ENCODE data around the gene MVK. TPM values are rescaled to one million over a fixed set of nuclear protein-coding genes. Genes with fewer than 3 reads are reported as not detected.

Gene MVK
- total RNA-seq, 2 experiments from 2014 or later = 19.8 to 20.2 TPM

DNA sequence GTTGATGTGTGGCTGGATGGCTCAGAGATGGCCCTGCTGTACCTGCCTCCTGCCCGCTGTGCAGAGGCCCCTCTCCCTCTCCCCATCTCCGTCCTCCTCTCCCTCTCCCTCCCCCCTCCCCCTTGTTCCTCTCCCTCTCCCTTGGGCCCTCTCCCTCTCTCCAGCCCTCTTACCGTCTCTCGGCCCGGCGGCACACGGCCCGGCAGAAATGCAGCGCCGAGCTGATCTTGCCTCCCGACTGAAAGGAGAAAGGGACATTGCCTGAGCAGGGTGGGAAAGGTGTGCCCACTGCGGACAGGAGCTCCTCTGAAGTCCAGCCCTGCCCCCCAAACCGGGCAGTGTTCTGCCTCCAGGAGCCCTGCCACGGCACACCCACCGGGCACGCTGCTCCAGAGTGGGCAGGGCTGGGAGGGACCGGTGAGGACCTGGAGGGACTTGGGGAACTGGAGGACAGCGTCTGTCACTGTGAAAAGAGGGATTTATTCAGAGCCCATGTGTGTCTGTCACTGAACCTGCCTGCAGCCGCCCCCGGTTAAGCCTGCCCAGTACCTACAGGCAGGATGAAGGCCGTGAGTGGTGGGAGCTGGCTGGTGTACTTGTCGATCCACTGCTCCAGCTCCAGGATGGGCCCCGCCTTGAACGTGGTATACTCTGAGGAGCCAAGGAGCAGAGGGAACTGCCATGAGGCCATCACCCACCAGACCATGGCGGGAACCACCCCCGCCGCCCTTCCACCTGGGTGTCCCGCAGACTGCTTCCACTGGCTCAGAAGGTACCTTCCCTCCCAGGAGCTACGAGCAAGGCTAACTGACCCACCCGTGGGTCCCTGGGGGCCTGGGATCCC is 12.5 kb upstream of the MVK start:
- CTCF ChIA-PET = no interaction called here
- peaks cover 8% of the 10 kb centered on the region for H3K9me3 Mint-ChIP-seq

DNA sequence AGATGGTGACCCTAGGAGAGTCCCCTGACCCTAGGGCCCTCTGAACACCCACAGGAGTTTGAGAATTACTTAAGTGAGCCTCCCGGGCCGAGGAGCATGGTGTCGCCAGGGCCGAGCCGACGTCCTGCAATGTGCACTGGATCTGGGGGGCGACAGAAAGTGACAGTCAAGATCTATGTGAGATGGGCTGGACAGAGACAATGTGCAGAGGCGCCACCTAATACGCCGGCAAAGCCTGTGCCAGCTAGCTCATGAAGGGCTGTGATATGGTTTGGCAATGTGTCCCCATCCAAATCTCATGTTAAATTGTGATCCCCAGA is 11.9 kb upstream of the MVK start:
- CTCF ChIA-PET = no interaction called here

More for the DNA sequence above, 12.5 kb upstream of the MVK start:
- no peak overlapping the region for H3K27ac Mint-ChIP-seq
- H3K27me3 Mint-ChIP-seq (ENCODE audit: low read depth) = no peaks in the 10 kb centered on the region
- H3K36me3 Mint-ChIP-seq (ENCODE audit: low read depth) = peaks cover 42% of the 10 kb centered on the region
- no peak for DNase-seq
- no peaks in the 10 kb centered on the region for H3K4me1 Mint-ChIP-seq (ENCODE audit: low read depth)
- intact Hi-C loops (cut with micrococcal nuclease) = no loop called here
- H3K4me3 Mint-ChIP-seq = no peak overlapping the region

DNA sequence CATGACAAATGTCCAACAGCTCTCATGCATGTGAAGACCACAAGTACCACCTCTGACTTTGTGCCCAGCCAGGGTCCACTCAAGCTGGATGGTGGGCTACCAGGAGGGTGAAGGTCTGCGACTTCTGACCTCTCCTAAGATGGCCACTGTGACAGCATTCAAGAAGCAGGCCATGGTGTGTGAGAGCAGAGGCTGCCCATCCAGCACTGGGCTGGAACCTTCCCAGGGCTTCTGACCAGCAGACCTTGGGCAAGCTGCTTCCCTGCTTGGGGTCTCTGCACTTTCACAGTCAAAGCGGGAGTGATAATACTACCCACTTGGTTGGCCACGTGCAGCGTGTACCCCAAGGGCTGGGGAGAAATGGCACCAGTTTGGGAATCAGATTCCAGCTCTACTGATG is 10.7 kb upstream of the MVK start:
- CTCF ChIA-PET = no interaction called here
- no peaks in the 10 kb centered on the region for H3K27me3 Mint-ChIP-seq (ENCODE audit: low read depth)
- intact Hi-C loops (cut with micrococcal nuclease) = no loop called here
- no peak overlapping the region for H3K4me3 Mint-ChIP-seq
- H3K9me3 Mint-ChIP-seq = peaks cover 8% of the 10 kb centered on the region
- H3K4me1 Mint-ChIP-seq (ENCODE audit: low read depth) = no peaks in the 10 kb centered on the region
- DNase-seq = no peak
- H3K27ac Mint-ChIP-seq = no peak overlapping the region
- peaks cover 40% of the 10 kb centered on the region for H3K36me3 Mint-ChIP-seq (ENCODE audit: low read depth)

More for the DNA sequence above, 11.9 kb upstream of the MVK start:
- intact Hi-C loops (cut with micrococcal nuclease) = no loop called here
- Mint-ChIP-seq H3K27me3 (ENCODE audit: low read depth) (no peaks in the 10 kb centered on the region), H3K4me1 (ENCODE audit: low read depth) (no peaks in the 10 kb centered on the region), H3K36me3 (ENCODE audit: low read depth) (peaks cover 40% of the 10 kb centered on the region), H3K9me3 (peaks cover 8% of the 10 kb centered on the region), H3K27ac (no peak overlapping the region), H3K4me3 (no peak overlapping the region)
- DNase-seq = no peak

DNA sequence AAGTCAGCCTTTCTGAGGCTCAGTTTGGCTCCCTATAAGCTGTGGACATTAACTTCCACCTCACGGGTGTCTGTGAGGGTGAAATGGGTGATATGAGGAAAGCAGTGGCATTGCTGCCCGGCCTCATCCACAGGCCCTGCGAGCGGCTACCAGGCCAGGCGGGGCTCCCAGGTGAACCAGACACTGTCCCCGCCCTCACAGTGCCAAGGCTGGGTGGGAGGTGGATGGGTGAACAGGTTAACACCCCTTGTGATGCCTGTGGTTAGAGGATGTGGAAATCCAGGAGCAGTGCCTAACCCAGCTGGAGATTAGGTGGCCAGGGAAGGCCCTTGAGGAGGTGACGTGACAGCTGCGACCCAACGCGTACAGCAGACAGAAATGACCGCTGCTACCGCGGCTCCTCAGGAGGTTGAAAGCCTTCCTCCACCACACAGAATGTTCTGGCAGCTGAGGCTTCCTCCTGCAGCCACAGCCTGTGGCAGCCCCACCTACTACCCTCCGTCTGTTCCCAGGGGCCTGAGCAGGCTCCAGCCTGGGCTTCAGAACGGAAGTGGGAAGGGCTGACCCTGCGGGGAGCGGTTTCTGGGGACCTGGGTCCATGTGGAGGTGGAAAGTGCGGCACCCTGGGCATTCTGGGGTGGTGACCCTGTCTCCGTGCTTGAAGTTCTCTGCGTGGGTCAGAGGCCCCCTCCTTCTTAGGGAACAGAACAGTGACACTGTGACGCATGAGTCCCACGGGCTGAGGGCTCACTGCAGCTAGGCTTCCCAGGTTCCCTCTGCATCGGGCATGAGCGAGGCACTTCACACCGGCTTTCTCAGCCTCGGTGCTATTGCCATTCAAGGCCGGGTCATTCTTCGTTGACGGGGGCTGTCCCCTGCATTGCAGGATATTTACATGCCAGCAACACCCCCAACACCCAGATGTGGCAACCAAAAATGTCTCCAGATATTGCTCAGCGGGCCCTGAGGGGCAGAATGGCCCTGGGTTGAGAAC is 10.0 kb upstream of the MVK start:
- Mint-ChIP-seq H3K27ac (no peak overlapping the region), H3K4me1 (ENCODE audit: low read depth) (no peaks in the 10 kb centered on the region), H3K27me3 (ENCODE audit: low read depth) (no peaks in the 10 kb centered on the region), H3K9me3 (peaks cover 8% of the 10 kb centered on the region), H3K4me3 (no peak overlapping the region), H3K36me3 (ENCODE audit: low read depth) (peaks cover 40% of the 10 kb centered on the region)
- intact Hi-C loops (cut with micrococcal nuclease) = no loop called here
- no peak for DNase-seq
- CTCF ChIA-PET = no interaction called here

DNA sequence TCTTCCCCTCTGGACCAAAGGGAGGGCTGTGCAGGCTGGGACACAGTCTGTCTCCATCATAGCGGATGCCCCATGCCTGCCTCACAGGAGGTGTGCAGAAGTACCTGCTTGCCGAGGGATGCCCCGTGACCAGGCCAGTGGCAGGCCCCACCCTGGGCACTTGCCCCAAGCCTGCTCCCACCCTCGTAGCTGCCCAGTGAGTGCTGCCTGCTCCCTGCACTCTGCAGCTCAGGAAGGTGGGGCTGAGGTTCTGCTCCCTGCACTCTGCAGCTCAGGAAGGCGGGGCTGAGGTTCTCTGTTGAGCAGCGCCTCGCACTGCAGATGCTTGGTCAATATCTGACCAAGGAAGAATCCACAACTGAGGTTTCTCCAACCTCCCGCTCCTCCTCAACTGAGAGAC is 7.2 kb upstream of the MVK start:
- Mint-ChIP-seq H3K36me3 (ENCODE audit: low read depth) (peaks cover 42% of the 10 kb centered on the region), H3K27me3 (ENCODE audit: low read depth) (no peaks in the 10 kb centered on the region), H3K27ac (no peak overlapping the region), H3K9me3 (peaks cover 8% of the 10 kb centered on the region), H3K4me1 (ENCODE audit: low read depth) (no peaks in the 10 kb centered on the region), H3K4me3 (no peak overlapping the region)
- intact Hi-C loops (cut with micrococcal nuclease) = no loop called here
- DNase-seq = no peak
- CTCF ChIA-PET = no interaction called here

DNA sequence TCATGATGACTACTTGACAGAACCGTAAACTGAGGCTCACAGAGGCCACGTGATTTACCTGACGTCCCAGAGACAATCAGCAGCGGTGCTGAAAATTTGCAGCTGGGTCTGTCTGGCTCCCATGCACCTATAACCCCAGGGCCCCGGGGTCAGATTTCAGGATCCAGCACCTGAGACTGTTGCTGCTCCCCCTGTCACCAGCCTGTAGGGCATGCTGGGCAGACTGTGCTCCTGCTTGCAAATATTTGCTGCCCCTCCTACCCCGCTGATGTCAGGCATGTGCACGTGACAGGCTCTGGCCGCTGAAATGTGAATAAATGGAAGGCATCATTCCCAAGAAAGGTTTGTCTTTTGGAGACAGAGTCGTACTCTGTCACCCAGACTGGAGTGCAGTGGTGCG is 6.3 kb upstream of the MVK start:
- Mint-ChIP-seq H3K36me3 (ENCODE audit: low read depth) (peaks cover 36% of the 10 kb centered on the region), H3K27me3 (ENCODE audit: low read depth) (no peaks in the 10 kb centered on the region), H3K27ac (no peak overlapping the region), H3K4me1 (ENCODE audit: low read depth) (peaks cover 4% of the 10 kb centered on the region), H3K9me3 (peaks cover 3% of the 10 kb centered on the region), H3K4me3 (no peak overlapping the region)
- DNase-seq = no peak
- intact Hi-C loops (cut with micrococcal nuclease) = no loop called here
- CTCF ChIA-PET = interaction anchor here (1.4 kb wide), 1 partner anchor 49 kb away, joined by 5 read pairs; no protein-coding TSS in a partner anchor

DNA sequence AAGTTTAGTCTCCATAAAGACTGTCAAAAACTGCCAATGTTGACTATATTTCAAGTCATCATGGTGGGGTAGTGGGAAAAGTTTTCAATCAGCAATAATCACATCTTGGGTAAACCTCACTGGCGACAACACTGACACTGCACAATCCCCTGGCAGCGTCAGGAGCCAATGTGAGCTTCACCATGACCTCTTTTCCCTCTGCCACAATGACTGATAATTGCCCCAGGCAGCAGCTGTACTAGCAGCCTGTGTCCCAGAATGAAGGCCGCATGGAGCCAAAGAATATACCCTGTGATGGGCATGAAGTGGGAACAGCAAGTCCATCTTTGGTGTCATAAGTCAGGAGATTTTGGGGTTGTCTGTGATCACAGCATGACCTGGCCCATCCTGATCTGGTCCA is 5.6 kb upstream of the MVK start:
- DNase-seq = no peak
- Mint-ChIP-seq H3K4me1 (ENCODE audit: low read depth) (peaks cover 10% of the 10 kb centered on the region), H3K9me3 (no peaks in the 10 kb centered on the region), H3K4me3 (no peak overlapping the region), H3K36me3 (ENCODE audit: low read depth) (peaks cover 31% of the 10 kb centered on the region), H3K27me3 (ENCODE audit: low read depth) (no peaks in the 10 kb centered on the region), H3K27ac (no peak overlapping the region)
- intact Hi-C loops (cut with micrococcal nuclease) = no loop called here
- CTCF ChIA-PET = interaction anchor here (1.4 to 1.8 kb wide), 2 partner anchors 29 to 49 kb away, joined by 5 read pairs; no protein-coding TSS in a partner anchor

DNA sequence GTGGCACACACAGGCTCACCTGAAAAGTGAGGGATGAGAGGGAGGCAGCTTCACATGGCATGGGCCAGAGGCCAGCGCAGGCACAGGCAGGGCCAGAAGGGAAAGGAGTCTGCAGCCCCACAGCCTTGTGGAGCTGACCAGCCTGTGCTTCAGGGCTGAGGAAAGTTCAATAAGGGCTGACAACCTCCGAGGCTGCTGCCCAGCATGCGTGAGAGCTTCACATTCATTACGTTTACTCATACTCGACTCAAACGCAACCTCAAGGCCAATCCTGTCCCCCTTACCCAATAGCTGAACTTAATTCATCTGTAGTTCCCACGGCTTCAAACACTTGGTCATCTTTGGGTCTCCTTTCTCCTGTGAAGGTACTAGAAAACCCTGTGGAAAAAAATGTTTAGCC is 5.1 kb upstream of the MVK start:
- CTCF ChIA-PET = interaction anchor here (1.4 to 1.8 kb wide), 2 partner anchors 29 to 50 kb away, joined by 5 read pairs; no protein-coding TSS in a partner anchor
- no peak overlapping the region for H3K27ac Mint-ChIP-seq
- H3K4me1 Mint-ChIP-seq (ENCODE audit: low read depth) = peaks cover 11% of the 10 kb centered on the region
- peaks cover 28% of the 10 kb centered on the region for H3K36me3 Mint-ChIP-seq (ENCODE audit: low read depth)
- H3K4me3 Mint-ChIP-seq = no peak overlapping the region
- no peak for DNase-seq
- intact Hi-C loops (cut with micrococcal nuclease) = no loop called here
- H3K27me3 Mint-ChIP-seq (ENCODE audit: low read depth) = no peaks in the 10 kb centered on the region
- H3K9me3 Mint-ChIP-seq = no peaks in the 10 kb centered on the region

DNA sequence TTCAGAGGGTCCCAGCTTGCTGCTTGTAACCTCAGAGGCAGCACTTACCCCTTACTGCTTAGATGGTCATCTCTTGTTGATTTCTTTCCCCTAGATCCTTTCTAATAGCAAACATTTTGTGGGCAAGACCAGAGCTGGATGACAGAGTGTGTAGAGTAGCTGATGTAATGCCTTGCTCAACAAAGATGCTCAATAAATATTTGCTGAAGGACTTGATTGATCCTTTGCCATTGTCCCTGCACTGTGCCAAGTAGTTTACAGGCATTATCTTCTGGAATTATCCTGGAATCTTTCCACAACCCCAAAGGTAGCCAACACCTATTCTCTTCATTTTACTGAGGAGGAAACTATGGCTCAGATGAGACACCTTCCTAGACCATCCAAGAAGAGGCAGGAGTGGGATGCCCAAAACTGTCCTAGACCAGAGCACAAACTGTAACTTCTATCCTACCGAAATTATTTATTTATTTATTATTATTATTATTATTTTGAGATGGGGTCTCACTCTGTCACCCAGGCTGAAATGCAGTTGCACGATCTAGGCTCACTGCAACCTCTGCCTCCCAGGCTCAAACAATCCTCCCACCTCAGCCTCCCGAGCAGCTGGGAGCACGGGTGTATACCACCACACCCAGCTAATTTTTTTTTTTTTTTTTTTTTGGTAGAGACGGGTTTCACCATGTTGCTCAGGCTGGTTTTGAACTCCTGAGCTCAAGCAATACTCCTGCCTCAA is 1.7 kb upstream of the MVK start:
- peaks cover 15% of the 10 kb centered on the region for H3K36me3 Mint-ChIP-seq (ENCODE audit: low read depth)
- intact Hi-C loops (cut with micrococcal nuclease) = loop anchor here (2.0 to 10.0 kb wide), 5 partner anchors 137 to 1010 kb away; partner anchors contain the start of genes GLTP, ISCU, SART3 and SSH1
- DNase-seq = no peak
- CTCF ChIA-PET = interaction anchor here (0.7 to 1.4 kb wide), 5 partner anchors 16 to 139 kb away, joined by 4 to 5 read pairs (median 4); no protein-coding TSS in a partner anchor
- no peaks in the 10 kb centered on the region for H3K9me3 Mint-ChIP-seq
- H3K27me3 Mint-ChIP-seq (ENCODE audit: low read depth) = no peaks in the 10 kb centered on the region
- H3K4me3 Mint-ChIP-seq = peak overlapping the region; percentile 92
- H3K27ac Mint-ChIP-seq = no peak overlapping the region
- peaks cover 23% of the 10 kb centered on the region for H3K4me1 Mint-ChIP-seq (ENCODE audit: low read depth)

DNA sequence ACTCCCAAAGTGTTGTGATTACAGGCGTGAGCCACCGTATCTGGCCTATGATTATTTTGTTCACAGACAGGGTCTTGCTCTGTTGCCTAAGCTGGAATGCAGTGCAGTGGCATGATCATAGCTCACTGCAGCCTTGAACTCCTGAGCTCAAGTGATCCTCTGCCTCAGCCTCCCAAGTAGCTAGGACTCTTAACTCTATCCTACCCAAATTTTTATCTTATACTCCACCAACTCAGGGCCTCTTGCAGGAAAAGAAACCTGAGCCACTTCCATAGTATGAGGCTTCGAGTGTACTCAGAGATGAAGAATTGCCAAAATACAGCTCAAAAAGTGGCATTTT is 1.1 kb upstream of the MVK start:
- peaks cover 16% of the 10 kb centered on the region for H3K36me3 Mint-ChIP-seq (ENCODE audit: low read depth)

DNA sequence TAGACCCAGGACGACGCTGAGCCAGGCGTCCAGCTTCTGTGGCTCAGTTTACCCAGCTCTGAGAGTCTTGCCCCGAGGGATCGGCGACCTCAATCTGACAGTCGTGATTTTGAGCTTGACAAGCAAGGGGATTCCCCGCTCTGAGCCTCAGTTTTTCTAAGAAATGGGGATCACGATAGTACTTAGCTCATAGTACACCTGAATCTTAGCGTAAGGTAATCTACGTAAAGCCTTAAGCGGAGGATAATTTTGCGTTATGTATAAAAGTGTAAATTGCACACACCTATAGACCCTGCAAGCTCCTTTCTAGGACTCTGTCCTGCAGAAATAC is 285 bp downstream of the MVK start:
- DNase-seq = no peak
- Mint-ChIP-seq H3K36me3 (ENCODE audit: low read depth) (peaks cover 18% of the 10 kb centered on the region), H3K4me1 (ENCODE audit: low read depth) (peaks cover 23% of the 10 kb centered on the region), H3K4me3 (peak overlapping the region; percentile 92), H3K27me3 (ENCODE audit: low read depth) (no peaks in the 10 kb centered on the region), H3K27ac (peak overlapping the region; percentile 90), H3K9me3 (no peaks in the 10 kb centered on the region)
- CTCF ChIA-PET = interaction anchor here (0.7 to 3.9 kb wide), 3 partner anchors 13 to 140 kb away, joined by 3 to 32 read pairs (median 3); partner anchors contain the start of gene FAM222A
- intact Hi-C loops (cut with micrococcal nuclease) = loop anchor here (1.0 to 10.0 kb wide), 11 partner anchors 21 to 1012 kb away; partner anchors contain the start of genes FAM222A, GLTP, ISCU and KCTD10

More for the DNA sequence above, 1.1 kb upstream of the MVK start:
- intact Hi-C loops (cut with micrococcal nuclease) = loop anchor here (2.0 to 10.0 kb wide), 5 partner anchors 138 to 1010 kb away; partner anchors contain the start of genes GLTP, ISCU, SART3 and SSH1
- CTCF ChIA-PET = interaction anchor here (0.7 to 1.4 kb wide), 5 partner anchors 16 to 139 kb away, joined by 4 to 5 read pairs (median 4); no protein-coding TSS in a partner anchor
- Mint-ChIP-seq H3K27me3 (ENCODE audit: low read depth) (no peaks in the 10 kb centered on the region), H3K27ac (peak overlapping the region; percentile 90), H3K4me3 (peak overlapping the region; percentile 92), H3K9me3 (no peaks in the 10 kb centered on the region), H3K4me1 (ENCODE audit: low read depth) (peaks cover 23% of the 10 kb centered on the region)
- DNase-seq = no peak
